AG04450 (cell line): ENCODE results near the gene HEPN1. TPM values are rescaled to one million over a fixed set of nuclear protein-coding genes. Genes with fewer than 3 reads are reported as not detected.

Source experiments
- CTCF ChIA-PET: fragments of 300-600, 350-600 bp; formaldehyde crosslinking; extraction: SDS; loops from one replicate; lab custom pipeline; 2022; ENCODE audit warnings: antibody characterized with exemption, inconsistent platforms; lab: Charles Lee
- POLR2A ChIA-PET: fragments of 350-600 bp; formaldehyde crosslinking; extraction: SDS; loops from one replicate; lab custom pipeline; 2021; ENCODE audit warnings: antibody characterized with exemption, inconsistent platforms; lab: Yijun Ruan, JAX
- DNase-seq: peaks from one replicate; pipeline ENCODE4 v3.0.0-alpha.2; 2011; ENCODE audit warnings: low read depth, low spot score
- H3K27ac ChIP-seq: one replicate; pipeline ENCODE4 v1.5.1; 2012; ENCODE audit warnings: low read depth, low read length, control low read depth
- H3K27me3 ChIP-seq: one replicate; pipeline ENCODE4 v1.6.0; 2012; ENCODE audit warnings: low read length; ENCODE audit not compliant: control insufficient read depth, insufficient read depth
- H3K4me3 ChIP-seq: 2 replicates; pipeline ENCODE4 v1.5.1; 2011; ENCODE audit warnings: mild to moderate bottlenecking, low read depth, low read length, control low read depth
- H3K9me3 ChIP-seq: 2 replicates; pipeline ENCODE4 v1.5.1; 2012; ENCODE audit warnings: low read length; ENCODE audit not compliant: control insufficient read depth, insufficient read depth
- polyA plus RNA-seq: library from polyadenylated mRNA; depleted of rRNA; stranded (reverse); fragments of >200 nt; gene quantifications from 2 replicates; pipeline ENCODE4 v1.2.3, GENCODE V29; 2011
- TF ChIP-seq, protein P1 (sequence below): IDR thresholded peaks from 2 replicates; pipeline ENCODE4 v1.5.1; 2011; ENCODE audit warnings: low read depth, low read length, control low read depth, inconsistent platforms

Gene HEPN1
- polyA plus RNA-seq, 1 experiment: not detected

DNA sequence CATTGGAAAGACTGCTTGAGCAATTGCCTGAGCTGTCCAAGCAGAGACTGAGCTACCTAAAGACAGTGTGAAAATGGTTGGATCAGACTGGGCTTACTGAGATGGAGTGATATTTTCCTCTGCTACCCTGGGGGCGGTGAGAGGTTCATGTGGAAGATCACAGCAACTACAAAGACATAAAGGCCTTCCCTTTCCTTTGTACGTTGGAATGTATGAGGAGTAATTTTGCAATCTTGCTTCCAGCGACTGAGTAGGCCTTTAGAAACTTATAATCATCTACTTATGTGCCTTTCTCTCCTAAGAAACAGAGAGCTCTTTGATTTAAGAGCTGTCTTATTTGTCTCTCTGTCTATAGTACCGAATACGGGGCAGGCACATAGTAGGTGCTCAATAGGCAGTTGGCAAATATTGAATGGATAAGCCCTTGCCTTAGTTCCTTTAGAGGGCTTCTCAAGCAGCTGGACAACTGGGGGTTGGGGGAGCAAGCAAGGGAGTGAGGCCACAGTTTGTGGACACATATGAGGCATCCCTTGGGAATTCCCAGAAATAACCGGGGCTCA, 19.2 kb downstream of the HEPN1 start:
- TF ChIP-seq, protein P1, sequence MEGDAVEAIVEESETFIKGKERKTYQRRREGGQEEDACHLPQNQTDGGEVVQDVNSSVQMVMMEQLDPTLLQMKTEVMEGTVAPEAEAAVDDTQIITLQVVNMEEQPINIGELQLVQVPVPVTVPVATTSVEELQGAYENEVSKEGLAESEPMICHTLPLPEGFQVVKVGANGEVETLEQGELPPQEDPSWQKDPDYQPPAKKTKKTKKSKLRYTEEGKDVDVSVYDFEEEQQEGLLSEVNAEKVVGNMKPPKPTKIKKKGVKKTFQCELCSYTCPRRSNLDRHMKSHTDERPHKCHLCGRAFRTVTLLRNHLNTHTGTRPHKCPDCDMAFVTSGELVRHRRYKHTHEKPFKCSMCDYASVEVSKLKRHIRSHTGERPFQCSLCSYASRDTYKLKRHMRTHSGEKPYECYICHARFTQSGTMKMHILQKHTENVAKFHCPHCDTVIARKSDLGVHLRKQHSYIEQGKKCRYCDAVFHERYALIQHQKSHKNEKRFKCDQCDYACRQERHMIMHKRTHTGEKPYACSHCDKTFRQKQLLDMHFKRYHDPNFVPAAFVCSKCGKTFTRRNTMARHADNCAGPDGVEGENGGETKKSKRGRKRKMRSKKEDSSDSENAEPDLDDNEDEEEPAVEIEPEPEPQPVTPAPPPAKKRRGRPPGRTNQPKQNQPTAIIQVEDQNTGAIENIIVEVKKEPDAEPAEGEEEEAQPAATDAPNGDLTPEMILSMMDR: no peak
- H3K27me3 ChIP-seq: no peaks in the 10 kb centered on the region
- H3K9me3 ChIP-seq: no peaks in the 10 kb centered on the region
- ChIA-PET CTCF (interaction anchor here (1.1 to 1.9 kb wide), 3 partner anchors 62 to 227 kb away, joined by 3 to 9 read pairs (median 4); no protein-coding TSS in a partner anchor), POLR2A (interaction anchor here (1.6 kb wide), 1 partner anchor 62 kb away, joined by 5 read pairs; no protein-coding TSS in a partner anchor)
- no peak overlapping the region for H3K4me3 ChIP-seq
- DNase-seq: no peak
- H3K27ac ChIP-seq: peak overlapping the region; percentile 21

DNA sequence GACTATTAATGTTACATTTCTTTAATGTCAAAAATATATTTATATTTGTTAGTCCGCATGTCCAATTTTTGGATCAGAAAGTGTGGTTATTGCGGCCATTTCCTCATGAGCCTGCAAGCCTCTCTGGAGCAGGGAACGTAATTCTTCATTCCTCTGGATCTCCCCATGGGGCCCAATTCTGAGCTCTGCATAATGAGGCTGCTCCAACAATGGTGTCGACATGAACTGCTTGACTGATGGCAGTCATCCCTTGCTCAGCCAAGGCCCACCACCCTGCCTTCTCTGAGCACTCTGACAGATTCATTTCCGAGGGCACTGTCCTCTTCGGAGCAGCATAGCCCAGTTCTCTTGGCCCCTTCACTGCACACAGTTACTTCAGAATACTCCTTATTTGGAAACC, 19.9 kb downstream of the HEPN1 start:
- Histone ChIP-seq H3K27ac (no peak overlapping the region), H3K4me3 (no peak overlapping the region), H3K9me3 (no peaks in the 10 kb centered on the region), H3K27me3 (no peaks in the 10 kb centered on the region)
- TF ChIP-seq, protein P1: no peak
- DNase-seq: no peak
- POLR2A ChIA-PET: interaction anchor here (1.6 kb wide), 1 partner anchor 63 kb away, joined by 5 read pairs; no protein-coding TSS in a partner anchor
- CTCF ChIA-PET: interaction anchor here (1.1 to 1.9 kb wide), 3 partner anchors 63 to 227 kb away, joined by 3 to 9 read pairs (median 4); no protein-coding TSS in a partner anchor

DNA sequence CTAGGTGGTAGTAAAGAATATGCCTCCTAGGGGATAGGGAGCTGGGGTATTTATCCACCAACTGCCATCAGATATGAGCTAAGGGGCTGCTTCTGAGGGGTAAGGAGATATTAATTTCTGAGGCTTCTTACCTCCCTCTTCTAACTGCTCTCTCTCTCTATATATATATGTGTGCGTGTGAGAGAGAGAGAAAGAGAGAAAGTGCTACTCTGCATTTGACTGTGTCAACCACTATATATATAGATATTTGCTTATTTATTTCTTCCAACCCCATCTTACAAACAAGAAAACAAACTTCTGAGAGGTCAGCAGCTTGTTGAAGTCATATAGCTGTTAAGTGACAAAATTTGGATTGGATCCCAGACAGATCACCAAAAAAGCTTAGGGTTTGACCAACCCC, 22.7 kb downstream of the HEPN1 start:
- Histone ChIP-seq H3K27ac (no peak overlapping the region), H3K9me3 (no peaks in the 10 kb centered on the region), H3K27me3 (no peaks in the 10 kb centered on the region), H3K4me3 (no peak overlapping the region)
- DNase-seq: no peak
- ChIA-PET CTCF (interaction anchor here (0.6 to 3.8 kb wide), 2 partner anchors 66 to 210 kb away, joined by 6 to 19 read pairs; no protein-coding TSS in a partner anchor), POLR2A (interaction anchor here (0.7 kb wide), 1 partner anchor 65 kb away, joined by 5 read pairs; no protein-coding TSS in a partner anchor)
- TF ChIP-seq, protein P1: no peak

DNA sequence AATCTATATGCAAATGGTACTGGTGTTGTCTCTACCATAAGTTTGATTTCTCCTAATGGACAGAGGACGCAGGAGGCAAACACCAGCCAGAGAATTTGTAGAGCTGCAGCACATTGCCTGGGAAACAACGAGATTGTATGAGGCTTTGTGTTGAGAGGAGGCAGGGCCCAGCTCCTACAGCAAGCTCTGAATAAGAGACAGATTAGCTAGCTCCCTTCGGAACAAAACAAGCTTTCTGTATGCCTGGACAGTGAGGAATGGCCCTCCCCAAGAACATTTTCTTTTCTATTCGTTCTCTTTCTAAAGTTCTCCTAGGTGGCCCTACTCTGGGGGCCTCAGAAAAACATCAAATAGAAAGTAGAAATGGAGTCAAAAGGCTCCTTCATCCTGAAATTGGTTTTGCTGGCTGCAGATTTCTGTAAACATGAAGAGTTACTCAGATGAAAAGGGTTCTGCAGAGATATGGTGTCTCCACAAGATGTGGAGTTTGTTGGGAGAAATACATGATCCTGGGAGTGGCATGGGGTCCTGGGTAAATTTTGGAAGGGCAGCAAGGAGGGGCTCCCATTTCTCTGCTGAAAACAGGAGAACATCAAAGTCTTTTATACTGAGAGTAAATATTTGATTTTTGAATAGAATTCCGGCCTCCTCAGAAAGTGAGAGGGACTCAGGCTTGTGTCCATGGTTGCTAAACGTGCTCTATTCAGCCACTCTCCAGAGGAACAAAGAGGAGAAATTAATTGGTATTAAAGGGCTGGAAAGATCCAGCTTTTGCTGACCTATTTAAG, 23.6 kb downstream of the HEPN1 start:
- DNase-seq: no peak
- ChIA-PET POLR2A (no interaction called here), CTCF (interaction anchor here (1.2 to 3.8 kb wide), 2 partner anchors 19 to 67 kb away, joined by 3 to 19 read pairs; no protein-coding TSS in a partner anchor)
- H3K4me3 ChIP-seq: no peak overlapping the region
- H3K27ac ChIP-seq: no peak overlapping the region
- H3K9me3 ChIP-seq: no peaks in the 10 kb centered on the region
- H3K27me3 ChIP-seq: no peaks in the 10 kb centered on the region
- TF ChIP-seq, protein P1: no peak
